PC-9 (cell line): ENCODE data around the gene TEC.

Experiments
- EZH2 ChIP-seq: fragments of 200-600 bp; sonication (generic); IDR thresholded peaks from 2 replicates; pipeline ENCODE4 v1.8.0; 2017; ENCODE audit warnings: antibody characterized with exemption, low read depth
- TF ChIP-seq, protein P1 (sequence below): fragments of 200-600 bp; sonication (generic); conservative IDR thresholded peaks from 2 replicates; pipeline ENCODE4 v1.6.1; 2017; ENCODE audit warnings: mixed run types, antibody characterized with exemption, mild to moderate bottlenecking, moderate library complexity

- TF ChIP-seq, protein P1, sequence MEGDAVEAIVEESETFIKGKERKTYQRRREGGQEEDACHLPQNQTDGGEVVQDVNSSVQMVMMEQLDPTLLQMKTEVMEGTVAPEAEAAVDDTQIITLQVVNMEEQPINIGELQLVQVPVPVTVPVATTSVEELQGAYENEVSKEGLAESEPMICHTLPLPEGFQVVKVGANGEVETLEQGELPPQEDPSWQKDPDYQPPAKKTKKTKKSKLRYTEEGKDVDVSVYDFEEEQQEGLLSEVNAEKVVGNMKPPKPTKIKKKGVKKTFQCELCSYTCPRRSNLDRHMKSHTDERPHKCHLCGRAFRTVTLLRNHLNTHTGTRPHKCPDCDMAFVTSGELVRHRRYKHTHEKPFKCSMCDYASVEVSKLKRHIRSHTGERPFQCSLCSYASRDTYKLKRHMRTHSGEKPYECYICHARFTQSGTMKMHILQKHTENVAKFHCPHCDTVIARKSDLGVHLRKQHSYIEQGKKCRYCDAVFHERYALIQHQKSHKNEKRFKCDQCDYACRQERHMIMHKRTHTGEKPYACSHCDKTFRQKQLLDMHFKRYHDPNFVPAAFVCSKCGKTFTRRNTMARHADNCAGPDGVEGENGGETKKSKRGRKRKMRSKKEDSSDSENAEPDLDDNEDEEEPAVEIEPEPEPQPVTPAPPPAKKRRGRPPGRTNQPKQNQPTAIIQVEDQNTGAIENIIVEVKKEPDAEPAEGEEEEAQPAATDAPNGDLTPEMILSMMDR, result no peak
- TF ChIP-seq EZH2, result no peak
Observed at GRCh38 chr4:48114412-48114811, 155.2 kb downstream of the TEC start.
